GM19043 (cell line): ENCODE data around the gene DAP.

Experiments used
- ATAC-seq: cut with Tn5 transposase; IDR thresholded peaks from one replicate; pipeline ENCODE4 v1.9.1; 2021; ENCODE audit warnings: low read depth; ENCODE audit not compliant: unreplicated experiment

DAP gene

GRCh38 chr5:10712574-10713366, 48.3 kb downstream of the DAP start:
- ATAC-seq = peak; percentile 85

- no peak for ATAC-seq
Measured at GRCh38 chr5:10711562-10711961, 49.5 kb downstream of the DAP start.

DNA sequence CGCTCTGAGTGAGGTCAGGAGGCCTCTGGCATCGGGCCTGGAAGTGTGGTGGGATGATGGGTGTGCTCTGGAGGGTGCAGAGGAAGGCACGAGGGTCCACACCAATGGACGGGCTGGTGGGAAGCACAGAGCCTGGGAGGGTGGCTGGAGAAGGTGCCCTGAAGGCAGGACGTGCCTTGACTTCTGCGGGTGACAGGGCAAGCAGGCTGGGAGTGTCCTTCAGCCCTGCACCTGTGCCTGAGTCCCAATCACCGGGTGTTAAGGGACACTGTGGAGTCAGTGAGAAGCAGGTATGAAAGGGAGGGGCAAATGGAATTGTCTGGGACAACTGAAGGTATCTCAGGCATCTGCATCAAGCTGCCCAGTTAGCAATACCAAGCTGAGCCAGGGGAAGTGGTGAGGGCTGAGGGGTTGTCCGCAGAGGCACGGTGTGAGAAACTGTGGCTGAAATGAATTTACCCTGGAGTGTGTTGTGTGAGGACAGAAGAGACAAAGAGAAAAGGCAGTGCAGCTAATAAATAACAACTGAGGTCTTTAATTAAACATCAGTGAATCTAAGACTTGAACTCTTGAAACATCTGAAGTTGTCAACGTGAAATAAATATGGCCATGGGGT, 50.4 kb downstream of the DAP start:
- ATAC-seq = no peak

GRCh38 chr5:10709933-10710332, 51.1 kb downstream of the DAP start:
- ATAC-seq = no peak

DNA sequence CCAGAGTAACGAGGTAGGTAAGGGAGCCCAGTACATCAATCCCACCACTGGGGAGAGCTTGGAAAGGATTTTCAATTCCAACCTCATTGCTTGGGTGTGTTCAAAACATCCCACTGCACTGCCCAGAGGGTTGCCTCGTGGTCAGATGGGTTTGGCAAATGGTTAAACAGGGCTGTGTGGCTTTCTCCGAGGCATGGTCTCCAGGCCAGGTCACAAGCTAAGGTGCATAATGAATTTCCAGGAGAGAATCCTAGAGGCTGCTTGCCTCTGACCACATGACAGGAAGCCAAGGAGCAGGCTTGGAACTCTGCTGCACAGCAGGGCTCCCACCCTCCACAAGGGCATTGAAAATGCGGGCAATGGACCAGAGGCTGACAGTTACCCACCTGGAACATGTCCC, 51.6 kb downstream of the DAP start:
- no peak for ATAC-seq

DNA sequence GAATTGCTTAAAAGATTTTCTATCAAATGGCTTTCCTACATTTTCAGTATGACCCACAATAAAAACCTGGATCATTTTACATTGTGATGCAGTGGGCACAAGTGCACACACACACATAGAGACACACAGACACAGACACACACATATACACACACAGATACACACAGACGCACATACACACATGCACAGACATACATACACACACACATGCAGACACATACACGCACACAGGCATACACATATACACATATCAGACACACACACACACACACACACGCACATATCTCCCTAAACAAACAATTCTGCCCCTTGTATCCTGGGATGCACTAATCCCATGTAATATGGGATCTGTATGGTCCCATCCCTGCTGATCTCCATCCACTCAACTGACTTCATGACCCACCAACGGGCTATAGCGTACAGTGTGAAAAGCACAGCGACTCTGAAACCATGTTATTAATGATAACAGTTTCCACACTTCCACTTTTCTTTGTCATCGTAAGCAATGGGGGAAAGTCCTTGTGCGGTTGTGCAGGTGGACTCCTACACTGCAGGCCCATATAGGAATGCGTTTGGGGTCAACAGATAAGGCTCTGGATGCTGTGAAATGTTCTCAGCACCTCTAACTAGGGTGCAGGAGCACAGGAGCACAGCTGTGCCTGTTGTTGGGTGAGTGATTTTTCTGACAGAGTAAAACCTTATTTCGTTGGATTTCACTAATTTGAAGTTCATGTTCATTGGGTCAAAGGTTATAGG, 52.7 kb downstream of the DAP start:
- ATAC-seq = no peak

- ATAC-seq = no peak
Measured at GRCh38 chr5:10707198-10708142, 53.6 kb downstream of the DAP start.

GRCh38 chr5:10706326-10706725, 54.7 kb downstream of the DAP start:
- ATAC-seq = no peak

- ATAC-seq = no peak
Measured at GRCh38 chr5:10705747-10706146, 55.3 kb downstream of the DAP start.

DNA sequence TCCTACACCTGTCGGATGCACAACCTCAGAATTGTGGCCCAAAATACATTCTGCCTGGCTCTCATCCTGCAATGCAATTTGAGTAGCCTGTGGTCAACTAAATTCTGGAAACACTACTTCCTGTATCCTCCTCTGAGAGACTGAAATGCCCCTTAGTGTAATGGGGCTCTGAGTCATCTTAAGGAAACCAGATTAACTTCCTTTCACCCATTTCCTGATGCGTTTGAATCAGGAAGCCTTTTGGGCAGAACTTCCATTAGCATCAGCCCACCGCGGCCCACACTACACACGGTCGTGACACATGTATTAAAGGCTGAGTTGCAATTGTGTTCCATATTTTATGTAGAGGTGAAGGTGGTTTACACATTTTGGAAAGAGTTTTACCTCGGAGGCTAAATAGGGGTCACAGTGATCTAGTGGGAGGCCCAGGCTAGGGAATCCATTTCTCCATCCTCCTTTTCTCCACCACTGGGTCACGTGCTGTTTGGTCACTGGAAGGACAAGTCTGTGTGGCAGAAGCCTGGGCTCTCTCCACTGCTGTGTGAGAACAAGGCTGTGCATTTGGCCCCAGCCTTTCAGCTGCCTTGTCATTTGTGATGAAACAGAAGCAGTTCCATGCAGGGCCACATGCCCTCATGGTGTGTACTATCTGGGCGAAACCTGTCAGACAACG, 55.9 kb downstream of the DAP start:
- no peak for ATAC-seq

DNA sequence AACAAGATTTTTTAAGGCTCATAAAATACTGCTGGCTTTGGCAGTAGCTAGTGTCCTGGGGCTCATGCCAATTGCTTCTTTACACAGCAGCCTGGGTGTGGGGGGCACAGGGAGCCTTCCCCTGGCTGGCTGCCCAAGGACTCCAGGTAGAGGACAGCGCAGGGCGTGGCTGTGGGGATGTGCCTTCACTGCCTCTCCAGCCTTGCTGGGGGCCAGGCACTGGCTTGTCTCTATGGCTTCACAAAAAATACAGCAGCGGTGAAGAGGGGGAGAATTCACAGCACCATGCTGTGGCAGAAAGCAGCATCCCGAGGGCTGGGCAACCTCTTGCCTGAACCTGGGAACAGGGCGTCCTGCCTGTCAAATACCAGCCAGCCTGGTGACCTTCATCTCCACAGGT, 57.4 kb downstream of the DAP start:
- ATAC-seq = no peak

GRCh38 chr5:10702911-10703491, 58.0 kb downstream of the DAP start:
- no peak for ATAC-seq

- ATAC-seq = no peak
Measured at GRCh38 chr5:10702040-10702629, 58.9 kb downstream of the DAP start.

DNA sequence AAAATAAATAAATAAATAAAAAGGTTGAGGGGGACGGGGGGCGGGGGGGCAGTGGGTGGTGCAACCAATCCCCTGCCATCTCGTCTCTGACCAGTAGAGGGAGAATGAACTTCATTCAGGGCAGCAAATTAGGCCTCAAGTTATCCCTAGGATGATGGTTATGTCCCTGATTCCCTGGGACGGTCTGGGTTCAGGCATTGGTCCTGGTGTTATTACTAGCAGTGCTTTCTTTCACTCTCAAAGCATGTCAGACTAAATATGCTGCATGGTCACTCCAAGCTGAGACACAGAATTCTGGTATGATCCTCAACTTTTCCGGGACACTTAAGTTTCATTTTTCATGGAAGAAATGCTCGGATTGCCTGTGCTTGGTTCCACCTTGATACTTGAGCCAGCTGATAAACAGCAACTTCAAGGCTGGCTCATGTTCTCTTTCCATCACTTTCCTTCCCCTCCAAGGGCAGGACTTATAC, 59.4 kb downstream of the DAP start:
- ATAC-seq = no peak

GRCh38 chr5:10700516-10700915, 60.5 kb downstream of the DAP start:
- ATAC-seq = no peak

DNA sequence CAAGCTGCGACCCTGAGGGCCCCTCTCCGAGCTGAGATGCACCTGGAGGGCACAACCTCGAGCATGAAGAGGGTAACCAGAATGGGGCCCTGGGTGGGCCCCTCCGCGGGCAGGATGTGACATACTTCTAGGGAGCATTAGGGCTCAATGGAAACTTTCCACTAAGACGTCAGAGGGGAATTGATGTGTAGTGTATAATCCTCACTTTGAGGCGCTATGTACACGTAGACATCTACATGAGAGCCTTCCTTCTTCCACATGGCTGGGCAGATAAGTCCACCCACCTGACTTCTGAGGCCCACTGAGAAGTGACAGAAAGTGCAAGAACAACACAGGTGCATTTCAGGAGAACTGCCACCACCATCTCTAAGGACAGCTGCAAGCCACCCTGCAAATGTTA, 61.0 kb downstream of the DAP start:
- ATAC-seq = peak; percentile 59

DNA sequence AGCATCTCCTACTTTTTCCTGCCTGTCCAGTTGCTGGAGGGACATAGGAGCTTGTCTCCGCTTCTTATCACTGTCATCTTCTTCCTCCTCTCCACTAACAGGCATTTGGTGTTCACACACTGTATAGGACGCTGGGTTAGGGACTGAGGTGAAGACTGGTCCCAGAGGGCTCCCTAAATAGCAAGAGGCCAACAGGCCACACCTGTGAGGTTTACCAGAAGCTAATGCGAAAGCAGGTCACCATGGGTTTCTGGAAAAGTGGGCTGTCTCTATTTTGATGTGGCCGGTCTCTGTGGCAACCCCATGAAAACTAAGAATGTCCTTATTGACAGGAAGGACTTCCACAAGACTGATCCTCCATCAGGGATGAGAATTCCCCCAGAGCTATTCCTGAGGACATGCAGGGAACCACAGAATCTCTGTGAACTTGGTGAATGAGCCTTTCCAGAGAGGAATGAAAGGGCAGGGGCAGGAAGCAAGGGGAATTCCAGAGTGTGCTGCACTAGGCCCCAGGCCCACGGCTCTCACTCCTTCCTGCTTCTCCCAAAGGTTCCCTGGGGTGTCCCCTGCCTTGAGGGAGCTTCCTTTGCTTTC, 61.7 kb downstream of the DAP start:
- ATAC-seq = peak; percentile 43

- no peak for ATAC-seq
Measured at GRCh38 chr5:10695759-10696543, 65.1 kb downstream of the DAP start.
